HG03565 (cell line): Measurements from ENCODE around the gene CFP.
A peak's percentile ranks its signal among the peaks of the same experiment; 100 is the strongest.
"Not testable (repeated sequence)": the region's sequence is repeated elsewhere in the genome, so short reads cannot be mapped to it uniquely, and the experiment has no call there.

ENCODE experiments used
- ATAC-seq: cut with Tn5 transposase; IDR thresholded peaks from one replicate; pipeline ENCODE4 v1.9.1; 2021; ENCODE audit warnings: mild to moderate bottlenecking, moderate library complexity; ENCODE audit not compliant: unreplicated experiment

The CFP gene

GRCh38 chrX:47629419-47630200 is at the start of gene CFP:
TSS of gene CFP (minus strand) at chrX:47629930. CDS start at chrX:47629844, 86 bp downstream.
- no peak for ATAC-seq

GRCh38 chrX:47675959-47676859 is 46.5 kb upstream of the CFP start:
- not testable (repeated sequence) for ATAC-seq

GRCh38 chrX:47674776-47675175 is 45.0 kb upstream of the CFP start:
- no peak for ATAC-seq

- not testable (repeated sequence) for ATAC-seq
Observed at GRCh38 chrX:47665797-47666196, 36.1 kb upstream of the CFP start.

GRCh38 chrX:47664737-47665136 is 35.0 kb upstream of the CFP start:
- ATAC-seq = no peak

GRCh38 chrX:47662144-47662657 is 32.5 kb upstream of the CFP start:
- ATAC-seq = no peak

- no peak for ATAC-seq
Observed at GRCh38 chrX:47661539-47661938, 31.8 kb upstream of the CFP start.

GRCh38 chrX:47659421-47659726 is 29.6 kb upstream of the CFP start:
- ATAC-seq = no peak

GRCh38 chrX:47658684-47659420 is 29.1 kb upstream of the CFP start, which contains the start of gene UXT:
TSS of gene UXT (minus strand) at chrX:47659180. CDS start at chrX:47658927, 253 bp downstream.
- peak; percentile 65 for ATAC-seq

- no peak for ATAC-seq
Observed at GRCh38 chrX:47658301-47658683, 28.6 kb upstream of the CFP start.

GRCh38 chrX:47651043-47651905 is 21.5 kb upstream of the CFP start:
- ATAC-seq = no peak

- peak; percentile 75 for ATAC-seq
Observed at GRCh38 chrX:47650164-47651042, 20.7 kb upstream of the CFP start, which contains the start of gene ELK1. TSS of gene ELK1 (minus strand) at chrX:47650563. CDS start at chrX:47641441, 9,122 bp downstream.

GRCh38 chrX:47649781-47650163 is 20.0 kb upstream of the CFP start:
- ATAC-seq = no peak

- ATAC-seq = no peak
Observed at GRCh38 chrX:47649271-47649670, 19.5 kb upstream of the CFP start.

GRCh38 chrX:47648376-47648775 is 18.6 kb upstream of the CFP start:
- ATAC-seq = no peak

GRCh38 chrX:47646636-47647035 is 16.9 kb upstream of the CFP start:
- ATAC-seq = no peak

GRCh38 chrX:47645530-47645929 is 15.8 kb upstream of the CFP start:
- no peak for ATAC-seq

GRCh38 chrX:47644557-47645091 is 14.9 kb upstream of the CFP start:
- ATAC-seq = no peak

- no peak for ATAC-seq
Observed at GRCh38 chrX:47643926-47644325, 14.2 kb upstream of the CFP start.
